ENCODE results near the gene DTX1.

DNA sequence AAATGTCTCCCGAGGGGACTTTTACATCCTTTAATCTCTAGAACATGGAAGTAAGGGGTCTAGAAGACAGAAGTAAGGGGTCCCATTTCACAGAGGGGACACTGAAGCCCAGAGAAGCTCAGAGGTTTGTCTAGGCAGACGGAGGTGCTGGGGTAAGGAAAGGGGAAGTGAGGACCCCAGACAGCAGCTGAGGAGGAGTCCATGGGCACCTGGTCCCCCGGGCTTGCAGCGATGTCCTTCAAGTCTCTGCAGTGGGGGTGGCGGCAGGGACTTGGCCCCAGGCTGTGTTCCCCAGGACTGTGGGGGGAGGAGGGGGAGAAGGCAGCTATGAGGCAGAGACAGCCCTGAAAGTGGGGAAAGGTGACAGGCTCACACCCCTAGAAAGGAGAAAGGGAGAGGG is 30.7 kb downstream of the DTX1 start:
- TF ChIP-seq CTCF (conservative IDR thresholded peaks at IDR 0.05; ENCODE audit: low read depth, low read length) (no peak), EZH2 (IDR thresholded peaks at IDR 0.05; ENCODE audit: borderline replicate concordance, low read depth, low read length, poor library complexity, severe bottlenecking) (no peak)
